GM18868 (cell line): Measurements from ENCODE around the gene MYLK.
"Not testable (repeated sequence)": the region's sequence is repeated elsewhere in the genome, so short reads cannot be mapped to it uniquely, and the experiment has no call there.

Source experiments
- ATAC-seq: cut with Tn5 transposase; IDR thresholded peaks from one replicate; pipeline ENCODE4 v1.9.1; 2021; ENCODE audit warnings: mild to moderate bottlenecking, moderate library complexity; ENCODE audit not compliant: unreplicated experiment

MYLK gene

DNA sequence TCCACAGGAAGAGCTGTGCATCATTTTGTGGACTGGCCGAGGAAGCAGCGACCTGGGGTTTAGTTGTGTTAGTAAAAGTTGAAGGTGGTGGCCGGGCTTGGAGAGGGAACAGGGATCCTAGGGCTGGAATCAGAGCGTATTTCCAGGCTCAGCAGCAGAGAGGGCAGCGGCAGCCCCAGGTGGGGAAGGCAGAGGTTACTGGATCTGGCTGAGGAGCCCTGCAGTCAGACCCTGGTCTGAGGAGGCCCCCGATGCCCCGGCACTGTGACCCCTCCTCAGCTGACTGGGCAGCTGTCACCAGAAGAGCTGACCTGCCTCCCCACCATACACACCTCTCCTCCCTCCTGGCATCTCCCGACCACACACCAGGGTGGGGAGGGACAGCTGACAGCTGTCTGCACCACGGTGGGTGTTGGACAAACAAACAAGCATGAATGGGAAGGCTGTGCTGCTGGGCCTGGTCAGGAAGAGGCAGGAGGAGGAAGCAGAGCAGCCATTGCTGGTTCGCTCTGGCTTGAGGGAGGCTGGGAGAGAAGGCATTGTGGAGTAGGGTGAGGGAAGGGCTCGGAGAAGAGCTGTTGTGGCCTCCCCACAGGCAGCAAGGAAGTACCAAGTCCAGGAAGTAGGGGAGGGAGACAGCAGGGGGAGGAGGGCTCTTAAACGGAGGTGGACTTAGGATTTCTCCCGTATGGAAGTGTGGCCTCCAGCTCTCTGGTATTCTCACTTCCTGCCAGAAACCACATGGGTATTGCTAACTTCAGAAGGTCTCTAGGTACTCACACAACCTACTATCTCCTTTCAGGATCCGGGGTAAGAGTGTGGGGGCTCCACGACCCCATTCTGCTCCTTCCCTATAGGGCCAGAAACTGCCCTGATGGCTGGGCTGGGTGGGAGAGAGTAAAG, 249.7 kb downstream of the MYLK start:
- ATAC-seq = no peak

DNA sequence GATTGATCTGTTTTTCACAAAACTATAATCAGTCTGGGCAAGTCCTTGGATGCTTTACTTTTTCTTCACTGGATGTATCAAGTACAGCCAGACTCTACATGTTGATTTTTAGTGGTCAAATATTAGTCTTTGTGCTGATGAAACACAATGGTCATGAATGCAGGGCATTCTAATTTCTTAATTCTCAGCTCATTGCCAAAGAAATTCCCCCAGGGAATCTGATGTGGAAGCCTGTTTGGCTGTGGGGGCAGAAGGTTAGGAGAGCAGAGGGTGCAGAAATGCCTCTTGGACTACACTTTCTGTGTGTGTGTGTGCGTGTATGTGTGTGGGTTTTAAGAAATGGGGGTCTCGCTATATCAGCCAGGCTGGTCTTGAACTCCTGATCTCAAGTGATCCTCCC, 250.6 kb downstream of the MYLK start:
- ATAC-seq = no peak

DNA sequence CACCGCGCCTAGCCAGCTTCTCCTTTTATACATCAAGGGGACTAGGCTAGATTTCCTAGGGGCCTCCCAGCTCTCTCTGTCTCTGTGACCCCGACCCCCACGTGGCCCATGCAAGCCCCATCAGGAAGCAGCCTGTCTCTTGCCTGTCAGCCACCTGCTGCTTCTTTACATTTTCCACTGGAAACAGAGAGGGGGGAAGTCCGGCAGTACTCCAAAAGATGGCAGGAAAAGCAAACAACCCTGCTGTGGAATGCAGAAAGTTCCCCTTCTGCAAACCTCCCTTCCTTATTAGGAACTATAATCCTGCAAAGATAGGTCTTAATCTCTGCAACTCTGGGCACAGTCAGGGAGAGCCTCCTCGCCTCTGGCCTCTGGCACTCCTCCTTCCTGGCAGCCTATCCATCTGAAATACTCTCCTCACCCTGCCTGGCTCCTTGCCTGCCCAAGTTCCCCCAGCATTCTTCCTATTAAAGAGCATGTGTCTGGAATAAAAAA, 251.9 kb downstream of the MYLK start:
- no peak for ATAC-seq

DNA sequence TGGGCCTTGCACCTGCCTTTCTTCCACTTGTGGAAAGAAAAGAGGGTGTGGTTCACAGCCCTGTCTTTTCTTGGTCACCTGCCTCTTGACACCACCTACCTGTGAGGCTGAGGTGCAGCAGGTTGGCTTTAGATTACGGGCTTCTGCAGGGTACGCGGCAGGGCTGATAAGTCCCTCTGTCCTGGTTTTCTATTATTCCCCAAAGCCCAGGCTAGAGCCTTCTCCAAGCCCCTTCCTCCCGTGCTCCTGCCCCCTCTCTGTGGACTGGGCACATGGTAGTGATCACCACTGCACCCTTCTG, 254.4 kb downstream of the MYLK start:
- ATAC-seq = no peak

DNA sequence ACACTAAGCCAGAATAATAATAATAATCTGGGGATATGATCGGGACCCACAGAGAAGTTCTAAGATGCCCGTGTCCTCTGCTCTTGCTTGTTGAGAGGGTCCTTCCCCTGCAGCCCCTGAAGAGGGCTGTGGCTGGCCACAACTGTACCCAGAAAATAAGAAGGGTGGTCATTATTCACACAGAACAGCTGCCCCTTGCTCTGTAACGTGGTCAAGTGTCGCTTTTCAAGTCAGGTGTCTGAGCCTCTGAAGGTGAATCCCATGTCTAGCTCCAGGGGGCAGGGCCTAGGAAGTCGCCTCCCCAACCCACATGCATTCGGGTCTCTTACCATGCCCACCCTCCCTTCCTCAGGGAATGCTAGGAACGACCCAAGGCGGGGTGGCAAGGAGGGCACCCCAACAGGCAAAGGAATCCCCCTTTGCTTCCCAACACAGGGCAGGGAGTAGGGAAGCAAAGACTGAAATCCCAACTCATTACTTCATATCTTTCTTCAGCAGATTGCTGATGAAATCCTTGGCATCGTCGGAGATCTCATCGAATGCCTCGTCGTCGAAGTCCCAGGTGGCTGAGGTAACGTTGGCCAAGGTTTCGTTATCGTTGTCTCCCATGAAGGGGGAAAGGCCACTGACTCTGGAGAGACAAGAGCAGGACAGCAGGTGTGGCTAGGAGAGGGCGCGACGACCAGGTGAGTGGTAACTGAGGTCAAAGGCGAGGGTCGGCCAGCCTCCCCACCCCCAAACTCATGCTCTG, 255.0 kb downstream of the MYLK start:
- no peak for ATAC-seq

DNA sequence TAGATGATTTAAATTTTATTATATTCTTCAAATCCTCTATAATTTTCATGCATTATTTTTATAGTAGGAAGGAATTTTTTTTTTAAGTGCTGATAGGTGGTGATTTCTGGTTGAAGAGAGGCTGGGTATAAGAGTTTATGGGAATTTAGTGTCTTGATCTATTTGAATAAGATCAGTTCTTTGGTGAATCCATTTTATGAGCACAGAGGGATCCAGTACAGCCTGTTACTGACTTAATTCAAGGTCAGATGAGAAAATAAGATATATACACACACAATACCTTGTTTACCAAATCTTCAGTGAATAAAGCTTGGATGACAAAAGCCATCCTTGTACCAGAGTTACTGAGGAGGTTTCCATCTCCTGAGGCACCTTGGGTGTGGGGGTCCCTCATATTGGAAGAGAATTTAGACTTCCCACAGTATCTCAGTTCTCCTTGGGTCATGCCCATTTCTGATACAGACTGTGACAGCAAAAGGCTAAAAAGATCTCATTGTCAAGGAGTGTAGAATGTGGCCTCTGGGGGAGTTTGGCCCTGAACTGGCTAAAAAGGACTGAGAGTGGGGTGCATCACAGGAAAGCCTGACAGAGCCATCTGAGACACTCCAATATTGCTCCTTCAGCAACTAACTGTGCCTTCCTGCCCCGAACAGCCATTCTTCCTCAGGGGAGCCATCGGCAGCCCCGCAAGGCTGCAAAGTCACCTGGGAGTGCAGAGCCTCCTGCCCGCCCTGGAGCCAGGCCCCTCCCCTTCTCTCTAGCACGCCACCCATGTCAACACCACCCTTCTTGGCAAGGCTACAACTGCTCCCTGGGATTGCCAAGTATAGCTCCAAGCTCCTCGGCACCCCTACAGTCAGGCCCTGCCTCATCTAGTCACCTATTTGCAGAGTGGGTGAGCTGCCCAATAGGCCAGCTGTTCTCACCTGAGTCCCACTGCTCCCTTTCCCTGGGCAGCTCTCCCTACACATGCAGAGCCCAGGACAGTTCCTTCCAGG, 256.2 kb downstream of the MYLK start:
- ATAC-seq = no peak

DNA sequence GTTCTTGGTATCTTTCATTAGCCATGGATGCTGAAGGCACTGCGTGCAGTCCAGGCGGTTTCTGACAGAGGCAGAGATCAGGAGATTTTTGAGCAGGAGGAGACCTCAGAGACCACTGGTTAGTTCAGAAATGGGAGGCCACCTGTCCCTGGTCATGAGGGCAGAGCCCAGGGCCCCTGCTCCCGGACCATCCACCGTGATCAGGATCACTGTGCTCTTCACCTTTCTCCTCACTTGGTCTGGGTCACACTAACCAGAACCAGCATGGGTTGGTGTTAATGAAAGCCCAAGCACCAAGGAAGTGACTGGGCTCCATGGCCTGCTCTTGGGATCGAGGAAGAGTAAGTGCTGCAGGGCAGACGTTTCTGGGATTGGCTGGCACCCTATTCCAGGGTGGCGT, 257.3 kb downstream of the MYLK start:
- no peak for ATAC-seq

DNA sequence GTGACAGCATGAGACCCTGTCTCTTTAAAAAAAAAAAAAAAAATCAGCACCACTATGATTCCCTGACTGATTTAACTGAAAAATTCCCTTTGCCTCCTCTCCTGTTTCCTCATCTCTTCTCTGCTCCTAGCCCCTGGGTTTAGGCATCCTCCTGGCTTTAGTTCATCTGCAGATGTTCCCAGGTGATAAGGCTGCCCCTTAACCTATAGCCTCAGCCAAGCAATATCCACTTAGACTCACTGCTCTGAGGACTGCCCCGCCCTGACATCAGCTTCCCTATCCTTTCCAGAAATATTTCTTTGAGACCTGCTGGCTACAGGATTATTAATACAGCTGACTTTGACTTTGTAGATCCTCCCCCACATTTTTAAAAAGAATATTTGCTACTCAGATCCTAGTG, 259.8 kb downstream of the MYLK start:
- ATAC-seq = no peak

DNA sequence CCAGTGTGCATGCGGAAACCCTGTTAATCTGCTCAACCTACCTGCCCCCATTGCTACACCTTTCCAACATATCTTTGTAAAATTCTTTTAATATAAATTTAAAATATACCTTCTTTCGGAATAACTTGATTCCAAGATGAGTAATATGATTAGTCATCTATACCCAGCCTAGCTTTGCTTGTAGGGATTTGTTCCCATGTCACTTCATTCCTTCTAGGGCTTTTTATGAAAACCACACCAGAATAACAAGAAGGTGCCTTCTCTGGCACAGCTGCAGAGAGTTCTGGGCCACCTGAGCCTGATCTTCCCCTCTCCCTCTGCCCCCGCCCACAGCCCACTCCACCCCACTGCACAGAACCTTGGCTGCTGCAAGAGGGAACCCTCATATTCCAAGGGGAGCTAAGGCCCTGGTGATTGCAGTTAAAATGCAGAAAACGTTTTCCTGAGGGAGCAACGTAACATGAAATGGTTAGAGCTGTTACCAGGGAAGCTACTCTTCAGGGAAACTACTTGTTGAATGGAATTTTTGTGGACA, 260.7 kb downstream of the MYLK start:
- no peak for ATAC-seq

DNA sequence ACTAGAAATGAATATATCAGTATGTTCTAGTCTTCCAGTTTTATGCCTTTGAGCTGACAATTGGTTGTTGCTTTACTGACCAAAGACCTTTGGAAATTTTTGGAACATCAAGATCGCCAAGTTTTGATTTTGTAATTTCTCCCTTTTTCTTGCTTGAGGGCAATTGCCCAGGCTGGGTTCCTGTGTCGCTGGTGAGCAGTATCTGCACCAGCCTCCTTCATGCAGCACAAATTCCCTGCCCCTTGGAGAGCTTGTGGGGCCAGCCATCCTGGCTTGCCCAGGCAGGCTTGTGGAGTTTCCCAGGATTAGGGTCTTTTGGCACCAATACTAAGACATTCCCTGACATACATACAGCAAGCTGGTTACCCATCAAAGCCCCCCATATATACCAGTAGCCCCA, 261.4 kb downstream of the MYLK start:
- no peak for ATAC-seq

DNA sequence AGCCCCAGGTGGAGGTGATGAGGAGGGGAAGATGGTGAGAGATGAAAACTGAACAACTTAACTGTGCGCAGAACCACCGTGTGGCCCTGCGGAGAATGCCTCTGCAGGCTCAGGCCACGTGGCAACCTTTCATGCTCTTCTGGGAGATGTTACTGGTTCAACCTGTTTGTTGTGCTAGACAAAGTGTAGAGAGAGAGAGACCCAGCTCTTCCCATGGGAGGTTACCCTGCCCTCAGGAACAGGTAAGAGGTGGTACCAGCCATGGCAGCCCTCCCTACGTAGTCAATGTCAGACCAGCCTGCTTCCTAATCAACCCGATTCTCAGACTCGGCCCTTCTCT, 262.3 kb downstream of the MYLK start:
- no peak for ATAC-seq

DNA sequence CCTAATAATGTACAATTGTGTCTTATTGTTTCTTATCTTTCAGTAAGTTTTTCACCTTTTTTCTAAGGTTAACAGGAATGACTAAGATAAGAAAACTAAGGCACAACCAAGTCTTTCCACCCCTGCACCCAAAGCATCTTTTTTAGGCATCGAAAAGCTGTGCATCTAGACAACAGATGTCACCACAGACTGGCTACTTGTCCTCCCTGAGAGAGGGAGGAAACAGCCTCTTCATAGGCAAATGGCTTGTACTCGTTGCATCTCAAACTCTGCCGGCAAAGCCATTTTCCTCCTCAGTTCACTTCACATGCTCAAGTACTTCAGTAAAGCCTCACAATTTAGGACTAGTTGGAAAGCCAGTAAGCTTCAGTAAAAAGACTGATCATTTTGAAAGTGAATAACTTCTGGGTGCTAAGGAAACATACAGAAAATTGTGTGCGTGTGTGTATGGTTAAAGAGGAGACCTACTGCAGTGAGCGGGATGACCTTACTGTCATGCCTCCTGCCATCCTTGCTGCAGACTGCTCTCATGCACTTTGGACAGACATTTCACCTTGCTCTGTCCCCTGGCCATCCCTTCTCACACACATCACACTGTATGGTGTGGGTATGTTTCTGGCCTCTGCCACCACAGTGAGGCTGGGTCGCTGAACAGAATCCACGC, 262.8 kb downstream of the MYLK start:
- no peak for ATAC-seq

DNA sequence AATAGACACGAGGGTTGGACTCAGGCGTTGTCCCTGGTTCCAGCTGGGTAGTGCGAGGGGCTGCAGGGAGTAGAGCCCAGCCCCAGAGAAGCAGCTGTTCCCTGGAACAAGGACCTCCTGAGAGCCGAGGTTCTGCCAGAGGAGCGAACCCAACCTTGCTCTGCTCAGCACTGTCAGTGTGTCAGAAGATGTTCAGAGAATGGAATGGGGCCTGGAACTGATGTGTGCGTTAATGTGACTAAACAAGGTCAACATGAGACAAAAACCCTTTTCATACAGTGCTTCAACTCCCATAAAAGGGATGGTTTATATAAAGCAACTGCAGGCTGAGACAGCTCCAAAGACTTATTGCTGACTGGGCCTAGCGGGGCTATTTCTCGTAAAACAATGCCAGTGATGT, 263.8 kb downstream of the MYLK start:
- ATAC-seq = no peak

DNA sequence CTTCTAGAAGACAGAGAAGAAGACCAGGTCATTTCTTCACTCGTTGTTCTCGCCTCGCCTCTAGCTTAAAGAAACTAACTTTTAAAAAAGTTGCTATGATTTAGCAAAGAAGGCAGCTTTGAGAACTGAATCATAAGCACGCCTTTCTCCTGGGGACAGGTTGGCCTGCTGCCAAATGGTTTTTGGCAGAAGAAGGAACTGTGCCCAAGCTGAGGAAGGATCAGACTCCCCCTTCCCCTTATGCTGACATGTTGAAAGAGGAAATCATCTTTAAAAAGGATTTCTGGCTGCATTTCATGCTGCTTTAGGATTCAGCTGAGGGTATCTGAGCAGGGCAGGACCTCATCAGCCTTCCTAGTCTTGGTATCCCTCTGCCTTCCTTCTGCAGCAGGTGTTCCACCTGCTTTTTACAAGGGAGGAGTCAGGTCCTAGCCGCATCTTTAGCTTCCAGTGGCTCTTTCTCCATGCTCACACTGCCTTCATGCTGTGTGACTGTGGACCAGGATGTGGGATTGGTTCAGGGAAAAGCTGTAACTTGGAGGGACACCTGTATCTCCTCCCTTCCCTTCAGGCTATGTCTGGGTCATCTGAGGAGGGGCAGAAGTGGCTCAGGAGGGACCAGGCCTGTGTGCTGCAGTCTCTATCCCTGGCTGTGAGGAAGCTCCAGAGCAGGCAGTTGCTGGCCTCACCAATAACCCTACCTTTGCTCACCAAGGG, 265.2 kb downstream of the MYLK start:
- ATAC-seq = no peak

DNA sequence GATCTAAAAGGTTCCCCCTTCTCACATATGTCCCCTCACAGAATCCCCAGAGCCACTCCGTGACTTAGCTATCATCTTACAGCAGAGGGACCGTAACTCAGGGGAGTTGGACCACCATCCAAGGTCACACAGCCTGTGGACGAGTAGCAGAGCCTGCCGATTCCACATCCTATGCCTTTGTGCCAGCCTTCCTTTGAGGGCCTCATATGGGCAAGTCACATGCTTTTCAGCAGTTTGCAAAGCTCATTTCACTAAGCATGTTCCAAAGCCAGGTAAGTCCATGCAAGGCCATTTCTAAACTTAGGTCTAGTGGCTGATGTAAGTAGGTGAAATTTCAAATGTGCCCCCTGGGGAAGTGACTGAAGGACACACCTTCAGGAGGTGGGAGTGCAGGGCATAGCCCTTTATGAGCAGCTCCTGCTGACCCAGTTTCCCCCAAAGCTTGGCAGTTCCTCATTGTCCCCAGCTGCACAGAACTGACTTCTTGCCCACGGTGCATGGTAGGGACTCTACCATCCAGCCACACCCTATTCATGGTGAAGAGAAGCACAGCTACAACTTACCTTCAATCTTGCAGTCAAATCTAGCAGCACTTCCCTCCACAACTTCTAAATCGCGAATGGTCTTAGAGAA, 265.9 kb downstream of the MYLK start:
- ATAC-seq = no peak

DNA sequence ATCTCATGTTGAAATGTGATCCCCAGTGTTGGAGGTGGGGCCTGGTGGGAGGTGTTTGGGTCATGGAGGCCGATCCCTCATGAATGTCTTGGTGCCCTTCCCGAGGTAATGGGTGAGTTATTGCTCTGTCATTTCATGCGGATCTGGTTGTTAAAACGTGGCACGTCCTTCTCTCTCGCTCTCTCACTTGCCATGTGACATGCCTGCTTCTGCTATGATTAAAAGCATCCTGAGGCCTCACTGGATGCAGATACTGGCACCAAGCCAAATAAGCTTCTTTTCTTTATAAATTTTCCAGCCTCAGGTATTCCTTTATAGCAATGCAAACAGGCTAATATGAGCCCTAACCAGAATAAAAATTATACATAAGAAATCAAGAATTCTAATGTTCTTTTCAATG, 267.5 kb downstream of the MYLK start:
- no peak for ATAC-seq

DNA sequence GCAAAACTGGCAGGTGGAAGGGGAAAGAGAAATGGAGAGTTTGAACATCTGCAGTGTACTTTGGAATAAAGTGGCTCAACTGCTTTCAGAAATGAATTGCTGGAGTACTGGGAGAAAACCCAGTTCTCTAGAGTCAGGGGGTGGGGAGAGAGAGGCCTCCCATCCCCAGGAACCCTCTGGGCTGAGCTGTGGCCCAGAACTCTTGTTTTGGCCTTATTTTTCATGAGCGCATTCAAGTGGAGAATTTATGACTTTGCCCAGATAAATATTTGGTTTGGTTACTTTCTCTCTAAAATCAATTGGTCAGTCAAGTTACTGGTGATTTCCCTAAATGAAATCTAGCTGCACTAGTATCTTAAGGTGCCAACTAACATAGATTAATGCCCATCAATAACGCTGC, 270.6 kb downstream of the MYLK start:
- ATAC-seq = no peak

DNA sequence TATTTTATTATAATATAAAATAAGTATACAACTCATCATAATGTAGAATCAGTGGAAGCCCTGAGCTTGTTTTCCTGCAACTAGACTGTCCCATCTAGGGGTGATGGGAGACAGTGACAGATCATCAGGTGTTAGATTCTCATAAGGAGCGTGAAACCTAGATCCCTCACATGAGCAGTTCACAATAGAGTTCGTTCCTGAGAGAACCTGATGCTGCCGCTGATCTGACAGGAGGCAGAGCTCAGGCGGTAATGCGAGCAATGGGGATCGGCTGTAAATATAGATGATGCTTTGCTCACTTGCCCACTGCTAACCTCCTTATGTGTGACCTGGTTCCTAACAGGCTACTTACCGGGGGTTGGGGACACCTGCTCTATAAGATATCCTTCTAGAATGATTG, 272.5 kb downstream of the MYLK start:
- not testable (repeated sequence) for ATAC-seq

DNA sequence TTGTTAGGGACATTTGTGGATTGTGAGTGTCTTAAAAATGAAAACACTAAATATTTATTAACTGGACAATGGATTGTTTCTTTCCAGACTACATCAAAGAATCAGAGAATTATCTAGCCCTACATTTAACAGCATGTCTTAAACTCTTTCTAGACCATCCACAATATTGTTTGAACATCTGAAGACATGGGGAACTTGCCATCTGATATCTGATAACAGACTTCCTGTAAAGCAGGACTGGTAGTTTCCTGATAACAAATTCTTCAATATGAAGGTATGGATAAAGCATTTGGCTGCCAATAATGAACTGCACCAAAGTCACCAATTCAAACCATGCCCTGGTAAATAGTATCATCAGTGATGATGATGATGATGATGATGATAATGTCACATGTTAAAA, 273.1 kb downstream of the MYLK start:
- ATAC-seq = no peak
